OCI-M1 (cell line): ENCODE results near the gene HYAL3.
"Not testable (repeated sequence)": the region's sequence is repeated elsewhere in the genome, so short reads cannot be mapped to it uniquely, and the experiment has no call there.

Experiments
- DNase-seq: peaks from one replicate; lab custom pipeline; 2025; lab: John Stamatoyannopoulos, UW

HYAL3 gene

GRCh38 chr3:50269460-50269859 lies 29.7 kb downstream of the HYAL3 start:
- no peak for DNase-seq

GRCh38 chr3:50268703-50269451 lies 30.3 kb downstream of the HYAL3 start, which contains the start of gene SEMA3B:
TSS of gene SEMA3B (plus strand) at chr3:50269147. CDS start at chr3:50269241, 94 bp downstream.
- no peak for DNase-seq

- DNase-seq: no peak
Observed at GRCh38 chr3:50268276-50268675, 30.9 kb downstream of the HYAL3 start.

GRCh38 chr3:50267280-50267913 lies 31.8 kb downstream of the HYAL3 start:
- DNase-seq: no peak

GRCh38 chr3:50266836-50267235 lies 32.4 kb downstream of the HYAL3 start:
- DNase-seq: no peak

- no peak for DNase-seq
Observed at GRCh38 chr3:50266017-50266416, 33.2 kb downstream of the HYAL3 start.

- no peak for DNase-seq
Observed at GRCh38 chr3:50265571-50265970, 33.6 kb downstream of the HYAL3 start.

- DNase-seq: no peak
Observed at GRCh38 chr3:50264964-50265485, 34.2 kb downstream of the HYAL3 start.

- no peak for DNase-seq
Observed at GRCh38 chr3:50264383-50264963, 34.7 kb downstream of the HYAL3 start.

GRCh38 chr3:50263478-50264382 lies 35.5 kb downstream of the HYAL3 start:
- DNase-seq: no peak

- no peak for DNase-seq
Observed at GRCh38 chr3:50262778-50263177, 36.4 kb downstream of the HYAL3 start.

- not testable (repeated sequence) for DNase-seq
Observed at GRCh38 chr3:50262200-50262599, 37.0 kb downstream of the HYAL3 start.

- DNase-seq: no peak
Observed at GRCh38 chr3:50261505-50261904, 37.7 kb downstream of the HYAL3 start.

GRCh38 chr3:50260942-50261441 lies 38.2 kb downstream of the HYAL3 start:
- DNase-seq: no peak

GRCh38 chr3:50260027-50260941 lies 38.9 kb downstream of the HYAL3 start:
- DNase-seq: peak; percentile 89

GRCh38 chr3:50259432-50260026 lies 39.7 kb downstream of the HYAL3 start:
- DNase-seq: no peak

GRCh38 chr3:50258979-50259378 lies 40.2 kb downstream of the HYAL3 start:
- no peak for DNase-seq

GRCh38 chr3:50258029-50258680 lies 41.0 kb downstream of the HYAL3 start:
- DNase-seq: no peak
